WTC11 (cell line): ENCODE results near the gene GAL3ST3. TPM values are rescaled to one million over a fixed set of nuclear protein-coding genes. Genes with fewer than 3 reads are reported as not detected.

Experiments used
- ATAC-seq: fragments of 200-7000 bp; cut with Tn5 transposase; 2 replicates; pipeline ENCODE4 v1.10.0; 2021; ENCODE audit warnings: mild to moderate bottlenecking, moderate library complexity
- CTCF ChIA-PET: fragments of 300-600 bp; sonication (Branson Sonifier 250); formaldehyde crosslinking; loops from one replicate; lab custom pipeline; 2021; ENCODE audit warnings: antibody characterized with exemption; lab: Charles Lee
- POLR2A ChIA-PET: fragments of 350-600 bp; sonication (Branson Sonifier 250); formaldehyde crosslinking; loops from one replicate; lab custom pipeline; 2021; ENCODE audit warnings: antibody characterized with exemption; lab: Charles Lee
- DNase-seq: peaks from one replicate; pipeline ENCODE4 v3.0.0; 2021; ENCODE audit warnings: low spot score
- H3K27ac Mint-ChIP-seq: 2 replicates; pipeline ENCODE4 v1.8.0; 2021; ENCODE audit warnings: mixed read lengths
- H3K27me3 Mint-ChIP-seq: 2 replicates; pipeline ENCODE4 v1.8.0; 2021; ENCODE audit warnings: low read depth, mild to moderate bottlenecking, moderate library complexity, mixed read lengths
- H3K36me3 Mint-ChIP-seq: 2 replicates; pipeline ENCODE4 v1.8.0; 2021; ENCODE audit warnings: mixed read lengths
- H3K4me1 Mint-ChIP-seq: 2 replicates; pipeline ENCODE4 v1.8.0; 2022; ENCODE audit warnings: mixed read lengths
- H3K4me3 Mint-ChIP-seq: 2 replicates; pipeline ENCODE4 v1.8.0; 2021; ENCODE audit warnings: mild to moderate bottlenecking, moderate library complexity, mixed read lengths
- H3K9me3 Mint-ChIP-seq: 2 replicates; pipeline ENCODE4 v1.8.0; 2021; ENCODE audit warnings: mixed read lengths
- ARID4B ChIP-seq: sonication (generic); formaldehyde crosslinking; IDR thresholded peaks from 2 replicates; pipeline ENCODE4 v1.8.0; 2023; ENCODE audit warnings: missing genetic modification reagents, mild to moderate bottlenecking, borderline replicate concordance
- CTCF ChIP-seq: fragments of 200-600 bp; IDR thresholded peaks from 2 replicates; pipeline ENCODE4 v1.8.0; 2022; ENCODE audit warnings: antibody characterized with exemption
- E2F5 ChIP-seq: sonication (generic); formaldehyde crosslinking; IDR thresholded peaks from 2 replicates; pipeline ENCODE4 v1.8.1; 2022; ENCODE audit warnings: mild to moderate bottlenecking, moderate library complexity, missing genetic modification reagents
- EMX1 ChIP-seq: fragments of 250-450 bp; sonication (Bioruptor Pico); IDR thresholded peaks from 2 replicates; pipeline ENCODE4 v1.8.0; 2021; ENCODE audit warnings: mild to moderate bottlenecking
- FOXJ3 ChIP-seq: sonication (generic); formaldehyde crosslinking; IDR thresholded peaks from 2 replicates; pipeline ENCODE4 v1.9.0; 2021; ENCODE audit warnings: missing genetic modification reagents, mild to moderate bottlenecking, borderline replicate concordance
- FOXP1 ChIP-seq: sonication (generic); formaldehyde crosslinking; IDR thresholded peaks from 2 replicates; pipeline ENCODE4 v1.8.0; 2022; ENCODE audit warnings: missing genetic modification reagents, mild to moderate bottlenecking, moderate library complexity, borderline replicate concordance
- GABPB1 ChIP-seq: sonication (generic); formaldehyde crosslinking; IDR thresholded peaks from 2 replicates; pipeline ENCODE4 v1.8.1; 2023; ENCODE audit warnings: mild to moderate bottlenecking, missing genetic modification reagents
- HMGA2 ChIP-seq: fragments of 250-450 bp; sonication (Bioruptor Pico); IDR thresholded peaks from 2 replicates; pipeline ENCODE4 v1.4.0; 2021; ENCODE audit warnings: mild to moderate bottlenecking, moderate library complexity
- MLX ChIP-seq: sonication (generic); formaldehyde crosslinking; IDR thresholded peaks from 2 replicates; pipeline ENCODE4 v1.8.1; 2023; ENCODE audit warnings: mild to moderate bottlenecking, missing genetic modification reagents, moderate library complexity
- MXD4 ChIP-seq: fragments of 250-450 bp; sonication (Bioruptor Pico); IDR thresholded peaks from 2 replicates; pipeline ENCODE4 v1.8.0; 2021; ENCODE audit warnings: mild to moderate bottlenecking, moderate library complexity, borderline replicate concordance
- NFE2L1 ChIP-seq: sonication (generic); formaldehyde crosslinking; IDR thresholded peaks from 2 replicates; pipeline ENCODE4 v1.8.1; 2023; ENCODE audit warnings: missing genetic modification reagents
- NR1H2 ChIP-seq: sonication (generic); formaldehyde crosslinking; IDR thresholded peaks from 2 replicates; pipeline ENCODE4 v1.9.0; 2021; ENCODE audit warnings: mild to moderate bottlenecking, moderate library complexity, missing genetic modification reagents
- NR3C1 ChIP-seq: sonication (generic); formaldehyde crosslinking; conservative IDR thresholded peaks from 2 replicates; pipeline ENCODE4 v1.8.1; 2023; ENCODE audit warnings: low read depth, mild to moderate bottlenecking, missing genetic modification reagents
- PRRX2 ChIP-seq: fragments of 250-450 bp; sonication (Bioruptor Pico); IDR thresholded peaks from 2 replicates; pipeline ENCODE4 v1.8.0; 2021; ENCODE audit warnings: mild to moderate bottlenecking
- SMAD3 ChIP-seq: sonication (generic); formaldehyde crosslinking; IDR thresholded peaks from 2 replicates; pipeline ENCODE4 v1.8.0; 2022; ENCODE audit warnings: missing genetic modification reagents, mild to moderate bottlenecking, borderline replicate concordance
- TEAD4 ChIP-seq: sonication (generic); formaldehyde crosslinking; IDR thresholded peaks from 2 replicates; pipeline ENCODE4 v1.8.0; 2022; ENCODE audit warnings: mild to moderate bottlenecking, missing genetic modification reagents
- TP53 ChIP-seq: sonication (generic); formaldehyde crosslinking; IDR thresholded peaks from 2 replicates; pipeline ENCODE4 v1.8.1; 2023; ENCODE audit warnings: mild to moderate bottlenecking, missing genetic modification reagents
- USF2 ChIP-seq: sonication (generic); formaldehyde crosslinking; IDR thresholded peaks from 2 replicates; pipeline ENCODE4 v1.8.1; 2023; ENCODE audit warnings: mild to moderate bottlenecking, missing genetic modification reagents, moderate library complexity
- ZNF232 ChIP-seq: sonication (generic); formaldehyde crosslinking; IDR thresholded peaks from 2 replicates; pipeline ENCODE4 v1.8.0; 2022; ENCODE audit warnings: mild to moderate bottlenecking, missing genetic modification reagents
- ZNF416 ChIP-seq: fragments of 250-450 bp; sonication (Bioruptor Pico); IDR thresholded peaks from 2 replicates; pipeline ENCODE4 v1.9.0; 2021; ENCODE audit warnings: mild to moderate bottlenecking, inconsistent platforms
- ZNF425 ChIP-seq: fragments of 250-450 bp; sonication (Bioruptor Pico); conservative IDR thresholded peaks from 2 replicates; pipeline ENCODE4 v1.9.0; 2021; ENCODE audit warnings: mild to moderate bottlenecking
- total RNA-seq: library from RNA; stranded (reverse); gene quantifications from 3 replicates; pipeline ENCODE4 v1.2.3, GENCODE V29; 2021
- TF ChIP-seq, protein P1 (sequence below): sonication (generic); formaldehyde crosslinking; IDR thresholded peaks from 2 replicates; pipeline ENCODE4 v1.8.1; 2022; ENCODE audit warnings: mild to moderate bottlenecking, missing genetic modification reagents, moderate library complexity, borderline replicate concordance
- TF ChIP-seq, protein P2 (sequence below): sonication (generic); formaldehyde crosslinking; IDR thresholded peaks from 2 replicates; pipeline ENCODE4 v1.8.0; 2022; ENCODE audit warnings: mild to moderate bottlenecking, missing genetic modification reagents

Gene GAL3ST3
- total RNA-seq, 1 experiment from 2014 or later = 21.3 TPM

- no peaks in the 10 kb centered on the region for H3K27me3 Mint-ChIP-seq
- ChIA-PET CTCF (interaction anchor here (0.7 to 1.5 kb wide), 12 partner anchors 9 to 281 kb away, joined by 3 to 10 read pairs (median 4); partner anchors contain the start of genes CFL1, CST6 and FIBP), POLR2A (interaction anchor here (0.6 to 1.0 kb wide), 2 partner anchors 36 to 90 kb away, joined by 3 to 4 read pairs; no protein-coding TSS in a partner anchor)
- TF ChIP-seq GABPB1 (CRISPR knock-in tag) (peak; percentile 96), ARID4B (CRISPR knock-in tag) (peak; percentile 64; the same call in 1 of the 2 replicates), FOXJ3 (CRISPR knock-in tag) (no peak), ZNF232 (0 out of 2 replicates have a peak, but pooled peaks have one; percentile 75), FOXP1 (CRISPR knock-in tag) (no peak), NFE2L1 (CRISPR knock-in tag) (0 out of 2 replicates have a peak, but pooled peaks have one; percentile 25), PRRX2 (CRISPR knock-in tag) (no peak), HMGA2 (CRISPR knock-in tag) (no peak), SMAD3 (CRISPR knock-in tag) (peak; percentile 66; the same call in 1 of the 2 replicates), USF2 (CRISPR knock-in tag) (peak; percentile 26; the same call in 1 of the 2 replicates), NR3C1 (no peak), NR1H2 (CRISPR knock-in tag) (no peak), TP53 (CRISPR knock-in tag) (no peak), MLX (CRISPR knock-in tag) (no peak), ZNF416 (CRISPR knock-in tag) (no peak), ZNF425 (no peak), E2F5 (CRISPR knock-in tag) (peak; percentile 80; the same call in 1 of the 2 replicates), TEAD4 (CRISPR knock-in tag) (peak; percentile 77), EMX1 (CRISPR knock-in tag) (no peak), MXD4 (no peak), CTCF (no peak)
- TF ChIP-seq, protein P1, sequence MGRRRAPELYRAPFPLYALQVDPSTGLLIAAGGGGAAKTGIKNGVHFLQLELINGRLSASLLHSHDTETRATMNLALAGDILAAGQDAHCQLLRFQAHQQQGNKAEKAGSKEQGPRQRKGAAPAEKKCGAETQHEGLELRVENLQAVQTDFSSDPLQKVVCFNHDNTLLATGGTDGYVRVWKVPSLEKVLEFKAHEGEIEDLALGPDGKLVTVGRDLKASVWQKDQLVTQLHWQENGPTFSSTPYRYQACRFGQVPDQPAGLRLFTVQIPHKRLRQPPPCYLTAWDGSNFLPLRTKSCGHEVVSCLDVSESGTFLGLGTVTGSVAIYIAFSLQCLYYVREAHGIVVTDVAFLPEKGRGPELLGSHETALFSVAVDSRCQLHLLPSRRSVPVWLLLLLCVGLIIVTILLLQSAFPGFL (CRISPR knock-in tag) = no peak
- TF ChIP-seq, protein P2, sequence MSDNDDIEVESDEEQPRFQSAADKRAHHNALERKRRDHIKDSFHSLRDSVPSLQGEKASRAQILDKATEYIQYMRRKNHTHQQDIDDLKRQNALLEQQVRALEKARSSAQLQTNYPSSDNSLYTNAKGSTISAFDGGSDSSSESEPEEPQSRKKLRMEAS = peak; percentile 83
Observed at GRCh38 chr11:66001942-66002647, 46.9 kb downstream of the GAL3ST3 start, which contains the start of the genes BANF1 and EIF1AD. Gene BANF1, plus strand, starts transcription at chr11:66002503. Its CDS starts 748 bp downstream, at chr11:66003251. Gene EIF1AD, minus strand, starts transcription at chr11:66002157. Its CDS starts 1,768 bp downstream, at chr11:66000389.

More at GRCh38 chr11:66001942-66002647, 46.9 kb downstream of the GAL3ST3 start, which contains the start of the genes BANF1 and EIF1AD:
- Mint-ChIP-seq H3K9me3 (no peaks in the 10 kb centered on the region), H3K36me3 (peaks cover 52% of the 10 kb centered on the region), H3K4me1 (peaks cover 17% of the 10 kb centered on the region), H3K4me3 (peak within 1 kb of the TSS; percentile 96), H3K27ac (peak within 1 kb of the TSS; percentile 99)
- DNase-seq (peak; percentile 92), ATAC-seq (peak; percentile 93)
